ENCODE data around the gene CA11. TPM values are rescaled to one million over a fixed set of nuclear protein-coding genes. Genes with fewer than 3 reads are reported as not detected.
"Not testable (repeated sequence)": the region's sequence is repeated elsewhere in the genome, so short reads cannot be mapped to it uniquely, and the experiment has no call there.

CA11 gene
- total and polyA plus RNA-seq, 3 experiments from 2014 or later, result 8.3 to 13.0 (median 12.7) TPM

- CTCF ChIA-PET, result interaction anchor here (4.7 kb wide), 1 partner anchor 12 kb away, joined by 13 read pairs; the partner anchor contains the start of gene CA11
- H3K36me3 Mint-ChIP-seq; H3K36me3 ChIP-seq (ENCODE audit: insufficient read depth, low read length); H3K27ac ChIP-seq (ENCODE audit: low read depth, low read length); H3K4me1 Mint-ChIP-seq; H3K27me3 ChIP-seq (ENCODE audit: insufficient read depth, low read length, poor library complexity, severe bottlenecking); H3K4me3 ChIP-seq (ENCODE audit: low read length); H3K9me3 Mint-ChIP-seq; H3K27ac Mint-ChIP-seq; DNase-seq; H3K27me3 Mint-ChIP-seq; H3K9me3 ChIP-seq (ENCODE audit: low read length); POLR2A ChIA-PET; H3K4me3 Mint-ChIP-seq: not testable (repeated sequence)
- H3K4me1 ChIP-seq (ENCODE audit: insufficient read depth, low read length), result peaks cover 10% of the 10 kb centered on the region
Observed at GRCh38 chr19:48657828-48658227, 11.8 kb upstream of the CA11 start.

GRCh38 chr19:48656840-48657474 lies 11.0 kb upstream of the CA11 start:
- Histone ChIP-seq H3K4me3 (ENCODE audit: low read length) (no peak overlapping the region), H3K27ac (ENCODE audit: low read depth, low read length) (no peak overlapping the region), H3K36me3 (ENCODE audit: insufficient read depth, low read length) (no peaks in the 10 kb centered on the region), H3K9me3 (ENCODE audit: low read length) (no peaks in the 10 kb centered on the region), H3K4me1 (ENCODE audit: insufficient read depth, low read length) (peaks cover 10% of the 10 kb centered on the region), H3K27me3 (ENCODE audit: insufficient read depth, low read length, poor library complexity, severe bottlenecking) (no peaks in the 10 kb centered on the region)
- ChIA-PET CTCF (interaction anchor here (4.7 kb wide), 1 partner anchor 11 kb away, joined by 13 read pairs; the partner anchor contains the start of gene CA11), POLR2A (no interaction called here)
- Mint-ChIP-seq H3K4me1 (peaks cover 7 to 9% (median 9%) of the 10 kb centered on the region in 3 donors), H3K9me3 (no peaks in the 10 kb centered on the region), H3K27ac (no peak overlapping the region), H3K4me3 (no peak overlapping the region), H3K27me3 (peaks cover 4 to 8% of the 10 kb centered on the region in 2 donors), H3K36me3 (no peaks in the 10 kb centered on the region)
- DNase-seq, result no peak

GRCh38 chr19:48654299-48655059 lies 8.5 kb upstream of the CA11 start:
- no peaks in the 10 kb centered on the region for H3K36me3 Mint-ChIP-seq

GRCh38 chr19:48651683-48652048 lies 5.7 kb upstream of the CA11 start:
- no peaks in the 10 kb centered on the region for H3K27me3 Mint-ChIP-seq
- no peak overlapping the region for H3K4me3 ChIP-seq (ENCODE audit: low read length)
- POLR2A ChIA-PET, result no interaction called here
- H3K27me3 ChIP-seq (ENCODE audit: insufficient read depth, low read length, poor library complexity, severe bottlenecking), result no peaks in the 10 kb centered on the region
- H3K4me3 Mint-ChIP-seq, result no peak overlapping the region
- H3K27ac ChIP-seq (ENCODE audit: low read depth, low read length), result no peak overlapping the region
- CTCF ChIA-PET, result no interaction called here
- H3K9me3 ChIP-seq (ENCODE audit: low read length), result no peaks in the 10 kb centered on the region
- H3K36me3 Mint-ChIP-seq, result no peaks in the 10 kb centered on the region
- H3K4me1 Mint-ChIP-seq, result peaks cover 16 to 28% (median 26%) of the 10 kb centered on the region in 3 donors
- H3K27ac Mint-ChIP-seq, result peak overlapping the region in 3 of 8 donors; percentile 21 to 75 (median 35)
- DNase-seq, result no peak
- H3K9me3 Mint-ChIP-seq, result no peaks in the 10 kb centered on the region
- H3K4me1 ChIP-seq (ENCODE audit: insufficient read depth, low read length), result peaks cover 19% of the 10 kb centered on the region
- H3K36me3 ChIP-seq (ENCODE audit: insufficient read depth, low read length), result no peaks in the 10 kb centered on the region

More at GRCh38 chr19:48654299-48655059, 8.5 kb upstream of the CA11 start:
- Mint-ChIP-seq H3K27me3 (peaks cover 3 to 8% of the 10 kb centered on the region in 2 donors), H3K27ac (no peak overlapping the region), H3K9me3 (no peaks in the 10 kb centered on the region), H3K4me3 (no peak overlapping the region), H3K4me1 (peaks cover 3 to 8% (median 7%) of the 10 kb centered on the region in 3 donors)
- Histone ChIP-seq H3K27ac (ENCODE audit: low read depth, low read length) (no peak overlapping the region), H3K4me1 (ENCODE audit: insufficient read depth, low read length) (peaks cover 4% of the 10 kb centered on the region), H3K9me3 (ENCODE audit: low read length) (no peaks in the 10 kb centered on the region), H3K27me3 (ENCODE audit: insufficient read depth, low read length, poor library complexity, severe bottlenecking) (no peaks in the 10 kb centered on the region), H3K4me3 (ENCODE audit: low read length) (no peak overlapping the region), H3K36me3 (ENCODE audit: insufficient read depth, low read length) (no peaks in the 10 kb centered on the region)
- ChIA-PET POLR2A (interaction anchor here (0.6 kb wide), 1 partner anchor 22 kb away, joined by 3 read pairs; no protein-coding TSS in a partner anchor), CTCF (interaction anchor here (4.7 kb wide), 1 partner anchor 9 kb away, joined by 13 read pairs; the partner anchor contains the start of gene CA11)
- no peak for DNase-seq

- Histone ChIP-seq H3K27ac (ENCODE audit: low read depth, low read length) (no peak overlapping the region), H3K4me1 (ENCODE audit: insufficient read depth, low read length) (peaks cover 19% of the 10 kb centered on the region), H3K9me3 (ENCODE audit: low read length) (no peaks in the 10 kb centered on the region), H3K27me3 (ENCODE audit: insufficient read depth, low read length, poor library complexity, severe bottlenecking) (no peaks in the 10 kb centered on the region), H3K36me3 (ENCODE audit: insufficient read depth, low read length) (no peaks in the 10 kb centered on the region), H3K4me3 (ENCODE audit: low read length) (no peak overlapping the region)
- H3K9me3 Mint-ChIP-seq, result no peaks in the 10 kb centered on the region
- DNase-seq, result no peak
- no peaks in the 10 kb centered on the region for H3K36me3 Mint-ChIP-seq
- no peaks in the 10 kb centered on the region for H3K27me3 Mint-ChIP-seq
- ChIA-PET CTCF (no interaction called here), POLR2A (no interaction called here)
- H3K4me3 Mint-ChIP-seq, result peak overlapping the region in 1 of 7 donors; percentile 1
- peak overlapping the region in 5 of 8 donors; percentile 13 to 65 (median 24) for H3K27ac Mint-ChIP-seq
- H3K4me1 Mint-ChIP-seq, result peaks cover 16 to 32% (median 28%) of the 10 kb centered on the region in 3 donors
Observed at GRCh38 chr19:48650974-48651682, 5.1 kb upstream of the CA11 start.

GRCh38 chr19:48648134-48648533 lies 2.1 kb upstream of the CA11 start:
- H3K27ac Mint-ChIP-seq, result peak overlapping the region; percentile 44 to 95 (median 88)
- no peak overlapping the region for H3K27ac ChIP-seq (ENCODE audit: low read depth, low read length)
- H3K4me3 Mint-ChIP-seq, result peak overlapping the region in 6 of 7 donors; percentile 5 to 56 (median 18)
- no peaks in the 10 kb centered on the region for H3K36me3 ChIP-seq (ENCODE audit: insufficient read depth, low read length)
- H3K27me3 ChIP-seq (ENCODE audit: insufficient read depth, low read length, poor library complexity, severe bottlenecking), result no peaks in the 10 kb centered on the region
- no peak overlapping the region for H3K4me3 ChIP-seq (ENCODE audit: low read length)
- H3K9me3 Mint-ChIP-seq, result no peaks in the 10 kb centered on the region
- ChIA-PET POLR2A (no interaction called here), CTCF (interaction anchor here (0.7 to 1.7 kb wide), 2 partner anchors 158 to 194 kb away, joined by 3 to 4 read pairs; no protein-coding TSS in a partner anchor)
- H3K27me3 Mint-ChIP-seq, result no peaks in the 10 kb centered on the region
- no peaks in the 10 kb centered on the region for H3K36me3 Mint-ChIP-seq
- H3K4me1 Mint-ChIP-seq, result peaks cover 30 to 48% (median 43%) of the 10 kb centered on the region in 3 donors
- no peak for DNase-seq
- H3K9me3 ChIP-seq (ENCODE audit: low read length), result no peaks in the 10 kb centered on the region
- H3K4me1 ChIP-seq (ENCODE audit: insufficient read depth, low read length), result peaks cover 40% of the 10 kb centered on the region

- peaks cover 40% of the 10 kb centered on the region for H3K4me1 ChIP-seq (ENCODE audit: insufficient read depth, low read length)
- no peak overlapping the region for H3K4me3 ChIP-seq (ENCODE audit: low read length)
- peak overlapping the region; percentile 52 for H3K27ac ChIP-seq (ENCODE audit: low read depth, low read length)
- Mint-ChIP-seq H3K4me3 (peak overlapping the region; percentile 33 to 95 (median 71)), H3K36me3 (no peaks in the 10 kb centered on the region), H3K27me3 (no peaks in the 10 kb centered on the region), H3K9me3 (no peaks in the 10 kb centered on the region), H3K27ac (peak overlapping the region; percentile 44 to 92 (median 84)), H3K4me1 (peaks cover 34 to 54% (median 43%) of the 10 kb centered on the region in 3 donors)
- no peaks in the 10 kb centered on the region for H3K27me3 ChIP-seq (ENCODE audit: insufficient read depth, low read length, poor library complexity, severe bottlenecking)
- POLR2A ChIA-PET, result interaction anchor here (1.1 to 2.4 kb wide), 5 partner anchors 9 to 67 kb away, joined by 4 to 15 read pairs (median 7); partner anchors contain the start of genes DBP, RPL18 and SPHK2
- DNase-seq, result no peak
- CTCF ChIA-PET, result interaction anchor here (1.0 to 3.1 kb wide), 9 partner anchors 10 to 324 kb away, joined by 3 to 34 read pairs (median 6); partner anchors contain the start of genes DBP and RASIP1
- no peaks in the 10 kb centered on the region for H3K9me3 ChIP-seq (ENCODE audit: low read length)
- H3K36me3 ChIP-seq (ENCODE audit: insufficient read depth, low read length), result no peaks in the 10 kb centered on the region
Observed at GRCh38 chr19:48646722-48647216, 782 bp upstream of the CA11 start.

Data from CD8-positive, alpha-beta memory T cell (primary cell).